GM21447 (cell line): ENCODE data around the gene NCKAP5.
"Not testable (repeated sequence)": the region's sequence is repeated elsewhere in the genome, so short reads cannot be mapped to it uniquely, and the experiment has no call there.

Experiments used
- ATAC-seq: cut with Tn5 transposase; IDR thresholded peaks from one replicate; pipeline ENCODE4 v1.9.1; 2021; ENCODE audit not compliant: unreplicated experiment

The NCKAP5 gene

DNA sequence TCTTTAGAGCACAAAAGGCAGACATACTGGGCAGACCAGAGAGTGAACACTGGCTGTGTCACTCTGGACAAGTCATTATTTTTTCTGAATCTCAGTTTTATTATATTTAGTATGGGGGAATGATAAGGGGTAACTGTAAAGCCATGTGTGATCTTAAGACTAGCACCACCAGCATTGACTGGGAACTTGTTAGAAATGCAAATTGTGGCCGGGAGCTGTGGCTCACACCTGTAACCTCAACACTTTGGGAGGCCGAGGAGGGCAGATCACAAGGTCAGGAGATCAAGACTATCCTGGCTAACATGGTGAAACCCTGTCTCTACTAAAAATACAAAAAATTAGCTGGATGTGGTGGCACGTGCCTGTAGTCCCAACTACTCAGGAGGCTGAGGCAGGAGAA lies 869.9 kb downstream of the NCKAP5 start:
- ATAC-seq = not testable (repeated sequence)

DNA sequence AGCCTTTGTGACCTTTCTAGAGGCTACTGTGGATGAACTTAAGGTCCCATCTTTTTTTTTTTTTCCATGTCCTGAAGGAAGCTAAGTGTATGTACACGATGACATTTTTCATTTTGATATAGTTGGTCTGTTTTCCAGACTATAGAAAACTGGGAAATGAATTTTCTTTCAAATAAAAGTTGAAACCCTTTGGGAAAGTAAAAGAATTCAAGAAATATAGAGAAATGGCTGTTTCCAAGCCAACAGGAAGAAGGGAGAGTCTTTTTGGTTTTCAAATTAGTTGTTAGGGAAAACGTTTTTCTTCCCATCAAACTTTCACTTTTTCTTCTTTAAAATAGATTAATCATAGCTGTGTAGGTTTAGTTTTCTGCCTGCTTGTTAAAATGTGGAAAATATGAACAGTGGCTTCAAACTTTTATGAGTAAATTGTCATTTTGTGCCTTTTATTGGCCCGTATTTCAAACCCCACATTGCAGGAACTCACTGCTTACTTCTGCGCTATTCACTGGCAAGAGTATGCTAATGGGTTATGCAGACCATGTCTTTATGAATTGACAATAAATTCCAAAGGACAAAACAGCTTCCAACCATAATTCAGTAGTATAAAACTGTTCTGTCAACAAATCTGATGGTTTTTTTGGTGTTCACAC lies 870.6 kb downstream of the NCKAP5 start:
- ATAC-seq = no peak

- no peak for ATAC-seq
Measured at GRCh38 chr2:132692816-132693215, 875.4 kb downstream of the NCKAP5 start.

DNA sequence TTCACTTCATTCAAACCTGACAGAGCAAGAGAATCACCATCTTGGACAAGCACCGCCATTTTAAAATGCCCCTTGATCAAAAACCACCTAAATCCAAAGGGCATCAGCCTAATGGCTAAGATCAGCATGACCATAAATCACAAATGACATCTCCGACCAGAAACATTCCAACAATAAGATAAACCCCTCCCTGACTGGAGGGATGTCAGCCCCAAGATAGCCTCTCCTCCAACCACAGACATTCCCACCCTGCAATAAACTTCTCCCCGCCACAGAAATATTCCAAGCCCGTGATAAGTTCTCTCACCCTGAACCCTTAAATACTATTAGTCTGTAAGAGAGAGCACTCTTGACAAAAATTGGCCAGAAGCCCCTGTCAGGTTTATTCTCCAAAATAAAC lies 876.7 kb downstream of the NCKAP5 start:
- ATAC-seq = no peak

- ATAC-seq = no peak
Measured at GRCh38 chr2:132690664-132691303, 877.5 kb downstream of the NCKAP5 start.

- ATAC-seq = no peak
Measured at GRCh38 chr2:132681766-132682165, 886.5 kb downstream of the NCKAP5 start.

DNA sequence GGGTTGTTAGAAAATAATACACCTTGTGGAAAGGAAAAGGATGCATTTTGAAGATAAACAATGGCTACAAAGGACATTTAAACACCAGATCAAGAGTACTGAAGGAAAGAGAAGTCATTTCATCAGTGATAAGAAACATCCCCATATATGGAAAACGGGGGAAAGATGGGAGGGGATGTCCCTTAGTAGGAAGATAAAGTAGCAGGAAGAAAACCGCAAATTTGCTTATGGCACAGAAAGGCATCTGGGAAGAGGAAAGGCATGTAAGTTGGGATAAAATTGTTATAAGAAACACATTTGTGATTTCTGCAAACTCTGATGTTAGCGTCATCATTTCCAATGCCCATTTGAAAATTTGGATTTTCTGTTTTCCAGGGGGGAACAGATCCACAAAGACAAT lies 887.7 kb downstream of the NCKAP5 start:
- ATAC-seq = no peak

GRCh38 chr2:132678483-132678882 lies 889.8 kb downstream of the NCKAP5 start:
- no peak for ATAC-seq

- ATAC-seq = no peak
Measured at GRCh38 chr2:132677661-132678060, 890.6 kb downstream of the NCKAP5 start.

DNA sequence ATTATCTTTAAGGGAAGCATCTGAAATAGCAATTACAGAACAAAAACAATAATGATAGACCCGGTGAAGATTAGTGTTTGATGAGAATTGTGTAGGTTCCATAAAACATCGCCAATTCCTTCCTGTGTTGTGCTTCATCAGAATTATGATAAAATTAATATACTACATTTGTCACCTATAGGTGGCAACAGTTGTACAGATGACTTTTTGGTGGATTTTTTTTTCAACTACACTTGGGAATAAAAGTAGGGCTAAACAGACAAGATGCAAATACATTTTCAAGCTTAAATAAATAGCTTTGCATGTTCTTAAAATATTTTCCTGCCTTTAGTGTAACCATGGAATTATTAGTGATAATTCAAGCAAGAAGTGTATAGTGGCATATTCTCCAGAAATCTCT lies 891.3 kb downstream of the NCKAP5 start:
- no peak for ATAC-seq

DNA sequence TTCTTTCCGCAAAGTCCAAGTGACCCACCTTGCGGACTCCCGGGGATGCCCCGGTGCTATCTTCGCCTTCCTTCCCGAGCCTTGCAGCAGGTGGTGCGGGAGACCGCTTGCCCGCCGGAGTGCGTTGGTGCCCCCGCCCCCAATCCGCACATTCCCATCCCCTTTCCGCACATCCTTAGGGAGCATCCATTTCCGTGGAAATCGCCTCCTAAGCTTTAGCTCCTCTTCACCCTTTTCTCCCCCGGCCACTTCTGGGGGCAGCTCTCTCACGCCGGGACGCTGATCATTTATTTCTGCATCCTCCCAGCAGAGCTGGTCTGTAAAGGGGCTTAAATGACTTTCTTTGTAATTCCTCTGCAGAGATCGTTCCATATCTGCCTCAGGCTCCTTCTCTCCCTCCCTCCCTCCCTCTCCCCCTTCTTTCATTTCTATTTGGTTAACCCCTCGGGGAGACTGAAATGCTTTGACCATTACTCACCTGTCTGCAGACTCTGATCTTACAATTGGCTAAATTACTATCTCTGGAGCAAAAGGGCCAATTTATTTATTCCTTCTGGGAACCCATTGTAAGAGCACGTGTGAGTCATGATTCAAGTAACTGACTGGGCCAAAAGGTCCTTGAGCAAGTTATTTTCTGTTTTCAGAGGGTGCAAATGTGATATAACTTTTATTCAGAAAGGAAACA lies 897.0 kb downstream of the NCKAP5 start:
- no peak for ATAC-seq

DNA sequence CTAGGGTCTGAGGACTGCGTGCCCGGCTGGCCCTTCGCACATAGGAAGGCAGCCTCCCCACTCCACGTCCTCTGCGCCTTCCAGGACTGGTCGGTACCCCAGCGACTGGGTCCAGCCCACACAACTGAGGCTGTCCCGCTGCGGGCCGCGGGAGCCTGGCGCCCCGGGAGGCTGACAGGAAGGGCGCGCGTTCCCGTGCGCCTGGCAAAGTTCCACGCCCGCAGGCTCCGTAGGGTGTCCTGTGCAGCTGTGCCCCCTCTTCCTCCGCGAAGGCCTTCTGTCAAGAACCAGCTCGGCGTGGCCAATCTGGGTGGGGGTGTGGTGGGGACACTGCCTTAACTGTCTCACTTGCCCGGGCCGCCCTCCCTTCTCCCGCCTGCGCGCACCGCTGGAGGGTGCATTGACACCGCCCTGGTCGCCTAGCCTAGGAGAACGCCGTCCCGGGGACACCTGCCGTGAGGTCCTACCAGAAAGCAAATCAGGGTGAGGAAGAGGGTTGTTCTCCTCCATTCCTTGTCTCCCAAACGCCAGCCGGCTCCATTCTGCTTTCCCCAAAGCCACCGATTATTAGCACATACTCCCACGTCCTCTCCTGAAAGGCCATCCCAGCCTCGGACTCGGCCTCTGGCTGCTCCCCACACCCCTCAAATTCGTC lies 897.6 kb downstream of the NCKAP5 start:
- no peak for ATAC-seq

DNA sequence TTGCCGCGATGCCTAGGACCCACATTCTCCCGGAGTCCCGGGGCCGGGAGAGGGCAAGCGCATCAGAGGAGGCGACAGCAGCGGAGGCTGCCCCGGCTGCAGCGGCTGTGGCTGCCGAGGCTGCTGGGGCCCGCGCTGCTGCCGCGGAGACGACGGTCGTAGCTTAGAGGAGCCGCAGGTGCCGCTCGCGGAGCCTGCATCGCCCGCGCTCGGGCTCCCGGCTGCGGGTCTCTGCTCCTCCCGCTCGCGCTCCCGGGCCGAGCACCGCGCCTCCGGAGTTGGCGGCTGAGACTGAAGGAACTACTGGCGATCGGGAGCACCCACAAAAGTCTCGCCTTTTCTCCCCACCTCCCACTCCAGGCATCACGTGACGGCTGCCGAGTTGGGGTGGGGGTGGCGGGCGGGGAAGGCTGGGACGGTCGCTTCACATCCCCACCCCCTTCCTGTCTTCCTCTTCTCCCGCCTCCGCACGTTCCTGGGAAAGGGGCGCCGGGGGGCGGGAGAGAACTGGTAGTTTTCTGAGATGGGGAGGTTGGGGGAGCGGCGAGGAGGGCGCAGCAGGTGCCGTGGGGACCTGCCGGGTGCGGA lies 898.3 kb downstream of the NCKAP5 start, which contains the start of gene LYPD1:
TSS of gene LYPD1 (minus strand) at position 298 of the 588 bp plus-strand sequence. CDS start at position 25, 273 bp downstream.
- no peak for ATAC-seq

DNA sequence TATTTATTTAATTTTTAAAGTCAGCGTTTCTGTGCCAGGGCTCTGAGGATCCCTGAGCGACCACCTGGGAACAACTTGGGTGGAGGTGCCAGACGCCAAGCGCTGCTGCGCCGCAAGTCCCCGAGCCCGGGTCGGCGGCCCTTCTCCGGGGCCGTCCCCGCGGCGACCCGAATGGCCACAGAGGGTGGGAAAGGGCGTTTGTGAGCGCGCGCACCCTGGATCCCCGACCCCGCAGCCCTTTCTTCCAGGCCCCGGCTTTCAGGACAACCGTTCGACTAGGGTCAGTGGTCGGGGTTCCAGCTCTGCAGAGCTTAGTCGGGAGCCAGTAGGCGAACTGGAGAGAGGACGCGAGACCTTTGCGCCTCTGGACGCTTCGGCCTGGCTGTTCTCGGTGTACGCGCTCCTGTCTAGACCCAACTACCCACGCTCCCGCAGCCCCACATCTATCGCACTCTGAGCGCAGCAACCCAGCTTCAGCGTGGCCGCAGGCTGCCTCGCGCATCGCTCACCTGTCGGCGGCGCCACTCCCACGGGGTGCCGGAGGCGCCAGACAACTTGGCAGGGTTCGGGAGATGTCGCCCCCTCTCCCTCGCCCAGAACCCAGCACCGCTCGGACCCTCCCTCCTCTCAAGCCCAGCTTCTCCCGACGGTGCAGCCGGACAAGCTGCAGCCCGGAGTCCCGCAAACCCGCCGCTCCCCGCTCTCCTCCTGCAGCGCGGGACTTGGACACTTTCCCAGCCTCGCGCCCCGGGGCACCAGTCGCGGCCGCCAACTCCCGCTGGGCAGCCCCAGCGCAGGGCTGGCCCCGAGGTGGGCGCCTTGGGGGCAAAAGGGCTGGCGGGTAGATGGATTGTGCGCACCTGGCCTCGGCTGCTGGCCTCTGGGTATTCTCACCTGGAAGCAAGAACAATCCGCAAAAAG lies 899.0 kb downstream of the NCKAP5 start:
- no peak for ATAC-seq

GRCh38 chr2:132668189-132668823 lies 900.0 kb downstream of the NCKAP5 start:
- no peak for ATAC-seq

- no peak for ATAC-seq
Measured at GRCh38 chr2:132667706-132668105, 900.6 kb downstream of the NCKAP5 start.

DNA sequence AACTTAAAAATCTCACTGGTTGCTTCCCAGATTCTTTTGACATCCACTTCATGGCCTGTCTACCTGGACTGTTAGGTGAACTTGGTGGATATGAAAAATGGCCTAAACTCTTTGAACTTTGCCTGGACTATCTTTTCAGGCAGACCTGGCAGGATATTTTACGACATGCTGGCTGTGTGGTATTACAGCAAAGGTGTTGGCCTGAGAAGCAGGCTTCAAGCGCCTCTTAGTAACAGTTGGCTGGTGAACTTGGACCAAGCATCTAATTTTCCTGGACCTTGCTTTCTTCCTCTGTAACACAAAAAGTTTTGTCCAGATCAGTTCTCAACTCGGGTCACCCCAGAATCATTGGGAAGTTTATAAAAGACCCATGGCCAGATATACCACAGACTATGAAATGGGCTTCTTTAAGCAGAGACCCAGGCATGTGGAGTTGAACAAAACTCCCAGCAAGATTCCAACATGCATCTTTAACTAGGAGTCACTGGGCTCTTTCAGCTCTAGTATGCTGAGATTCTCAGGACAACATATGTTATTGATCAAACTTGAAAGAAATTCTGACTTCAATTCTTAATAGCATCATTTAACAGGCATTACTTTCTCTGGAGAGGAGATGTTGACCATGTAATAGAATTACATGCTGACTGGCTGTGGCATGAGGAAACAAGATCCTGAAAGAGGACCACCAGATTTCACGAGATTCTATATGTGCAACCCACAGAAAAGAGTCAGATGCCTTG lies 902.7 kb downstream of the NCKAP5 start:
- ATAC-seq = no peak

- no peak for ATAC-seq
Measured at GRCh38 chr2:132664096-132664495, 904.2 kb downstream of the NCKAP5 start.

GRCh38 chr2:132662732-132663131 lies 905.5 kb downstream of the NCKAP5 start:
- no peak for ATAC-seq
